ENCODE data around the gene ADGRV1. TPM values are rescaled to one million over a fixed set of nuclear protein-coding genes. Genes with fewer than 3 reads are reported as not detected.

Gene ADGRV1
- total RNA-seq, 4 donors from 2014 or later = 1.9 to 11.3 TPM; not detected in 2

GRCh38 chr5:91143840-91144239, 585.2 kb downstream of the ADGRV1 start:
- DNase-seq = no peak
- Histone ChIP-seq H3K4me3 (no peak overlapping the region), H3K4me1 (peaks cover 0 to 5% of the 10 kb centered on the region in 2 donors), H3K27ac (peak overlapping the region; percentile 67 to 77), H3K9me3 (no peaks in the 10 kb centered on the region), H3K36me3 (no peaks in the 10 kb centered on the region), H3K27me3 (no peaks in the 10 kb centered on the region)
- intact Hi-C loops (cut with DNase I; ENCODE audit: low total_unique reads) = no loop called here
- TF ChIP-seq, protein P1, sequence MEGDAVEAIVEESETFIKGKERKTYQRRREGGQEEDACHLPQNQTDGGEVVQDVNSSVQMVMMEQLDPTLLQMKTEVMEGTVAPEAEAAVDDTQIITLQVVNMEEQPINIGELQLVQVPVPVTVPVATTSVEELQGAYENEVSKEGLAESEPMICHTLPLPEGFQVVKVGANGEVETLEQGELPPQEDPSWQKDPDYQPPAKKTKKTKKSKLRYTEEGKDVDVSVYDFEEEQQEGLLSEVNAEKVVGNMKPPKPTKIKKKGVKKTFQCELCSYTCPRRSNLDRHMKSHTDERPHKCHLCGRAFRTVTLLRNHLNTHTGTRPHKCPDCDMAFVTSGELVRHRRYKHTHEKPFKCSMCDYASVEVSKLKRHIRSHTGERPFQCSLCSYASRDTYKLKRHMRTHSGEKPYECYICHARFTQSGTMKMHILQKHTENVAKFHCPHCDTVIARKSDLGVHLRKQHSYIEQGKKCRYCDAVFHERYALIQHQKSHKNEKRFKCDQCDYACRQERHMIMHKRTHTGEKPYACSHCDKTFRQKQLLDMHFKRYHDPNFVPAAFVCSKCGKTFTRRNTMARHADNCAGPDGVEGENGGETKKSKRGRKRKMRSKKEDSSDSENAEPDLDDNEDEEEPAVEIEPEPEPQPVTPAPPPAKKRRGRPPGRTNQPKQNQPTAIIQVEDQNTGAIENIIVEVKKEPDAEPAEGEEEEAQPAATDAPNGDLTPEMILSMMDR (IDR thresholded peaks at IDR 0.05) = no peak
- no peak for TF ChIP-seq POLR2A (IDR thresholded peaks at IDR 0.05)

- DNase-seq = no peak
- H3K36me3 ChIP-seq = no peaks in the 10 kb centered on the region
- no peak for TF ChIP-seq POLR2A (IDR thresholded peaks at IDR 0.05)
- TF ChIP-seq, protein P1 (IDR thresholded peaks at IDR 0.05) = no peak
- intact Hi-C loops (cut with DNase I; ENCODE audit: low total_unique reads) = no loop called here
- no peaks in the 10 kb centered on the region for H3K9me3 ChIP-seq
- no peaks in the 10 kb centered on the region for H3K27me3 ChIP-seq
- H3K4me1 ChIP-seq = peaks cover 0 to 5% of the 10 kb centered on the region in 2 donors
- peak overlapping the region; percentile 67 to 77 for H3K27ac ChIP-seq
- peak overlapping the region in 1 of 2 donors; percentile 20 for H3K4me3 ChIP-seq
Measured at GRCh38 chr5:91144491-91145332, 586.1 kb downstream of the ADGRV1 start.

DNA sequence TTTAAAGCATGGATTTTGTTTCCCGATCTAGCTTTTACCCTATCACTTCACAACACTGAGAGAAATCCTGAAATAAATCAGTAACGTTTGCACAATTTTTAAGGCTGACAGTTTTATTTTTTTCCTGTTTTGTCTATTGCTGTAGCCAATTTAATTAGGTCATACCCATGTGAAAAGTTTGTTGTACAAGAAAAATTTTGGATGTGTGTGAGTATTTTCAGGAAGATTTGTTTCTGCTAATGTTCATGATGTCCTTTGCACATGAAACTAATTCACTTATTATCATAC, 586.7 kb downstream of the ADGRV1 start:
- Histone ChIP-seq H3K9me3 (no peaks in the 10 kb centered on the region), H3K36me3 (no peaks in the 10 kb centered on the region), H3K4me1 (peaks cover 0 to 5% of the 10 kb centered on the region in 2 donors), H3K4me3 (peak overlapping the region in 1 of 2 donors; percentile 20), H3K27ac (peak overlapping the region; percentile 67 to 77), H3K27me3 (no peaks in the 10 kb centered on the region)
- TF ChIP-seq, protein P1 (IDR thresholded peaks at IDR 0.05) = no peak
- no peak for TF ChIP-seq POLR2A (IDR thresholded peaks at IDR 0.05)
- DNase-seq = no peak
- intact Hi-C loops (cut with DNase I; ENCODE audit: low total_unique reads) = no loop called here

- H3K36me3 ChIP-seq = no peaks in the 10 kb centered on the region
- peak overlapping the region; percentile 67 to 77 for H3K27ac ChIP-seq
- no peaks in the 10 kb centered on the region for H3K27me3 ChIP-seq
- H3K9me3 ChIP-seq = no peaks in the 10 kb centered on the region
- peaks cover 0 to 5% of the 10 kb centered on the region in 2 donors for H3K4me1 ChIP-seq
- intact Hi-C loops (cut with DNase I; ENCODE audit: low total_unique reads) = no loop called here
- TF ChIP-seq, protein P1 (IDR thresholded peaks at IDR 0.05) = no peak
- no peak for TF ChIP-seq POLR2A (IDR thresholded peaks at IDR 0.05)
- H3K4me3 ChIP-seq = no peak overlapping the region
- no peak for DNase-seq
Measured at GRCh38 chr5:91146230-91146629, 587.6 kb downstream of the ADGRV1 start.

- no peaks in the 10 kb centered on the region for H3K36me3 ChIP-seq
- intact Hi-C loops (cut with DNase I; ENCODE audit: low total_unique reads) = no loop called here
- TF ChIP-seq POLR2A (IDR thresholded peaks at IDR 0.05) = no peak
- TF ChIP-seq, protein P1 (IDR thresholded peaks at IDR 0.05) = no peak
- no peaks in the 10 kb centered on the region for H3K9me3 ChIP-seq
- no peaks in the 10 kb centered on the region for H3K27me3 ChIP-seq
- DNase-seq = no peak
- peak overlapping the region; percentile 7 to 77 for H3K27ac ChIP-seq
- H3K4me1 ChIP-seq = peaks cover 0 to 5% of the 10 kb centered on the region in 2 donors
- H3K4me3 ChIP-seq = no peak overlapping the region
Measured at GRCh38 chr5:91146905-91147600, 588.5 kb downstream of the ADGRV1 start.
